ENCODE measurements around the gene CHCHD4.

Gene CHCHD4

DNA sequence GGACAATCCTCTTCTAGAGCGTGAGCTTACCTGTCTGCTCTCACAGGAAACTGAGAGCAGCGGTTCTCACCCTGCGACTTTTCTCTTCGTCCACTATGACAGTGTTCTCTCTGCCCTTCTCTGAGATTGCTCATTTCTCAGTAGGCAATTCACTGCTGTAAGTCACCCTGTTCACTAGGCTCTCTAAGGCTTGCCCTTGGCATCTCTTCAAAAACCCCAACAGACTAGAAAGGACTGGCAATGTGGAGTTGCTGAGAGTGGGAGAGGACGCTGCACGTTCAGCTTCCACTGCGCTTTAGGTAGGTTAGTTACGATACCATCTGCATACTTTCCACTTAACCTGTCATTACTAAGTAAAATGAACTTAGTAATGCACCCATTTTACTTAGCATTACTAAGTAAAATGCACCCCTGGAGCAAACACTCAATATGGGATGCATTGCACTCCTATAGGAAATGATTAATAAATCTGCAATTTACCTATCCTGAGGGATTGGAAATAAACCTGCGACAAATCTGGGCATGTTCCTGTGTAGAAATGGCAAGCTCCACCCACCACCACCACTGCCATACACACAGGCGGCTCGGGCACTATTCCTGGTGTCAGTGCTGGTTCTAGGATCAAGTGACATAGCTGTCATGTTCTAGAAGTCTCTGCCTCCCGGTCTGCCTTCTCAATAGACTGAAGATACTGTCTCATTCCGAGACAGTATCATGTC is 32.3 kb upstream of the CHCHD4 start:
- Histone ChIP-seq H3K36me3 (ENCODE audit: control insufficient read depth, low read depth, low read length) (peaks cover 64% of the 10 kb centered on the region), H3K27me3 (ENCODE audit: control insufficient read depth, insufficient read depth, low read length) (no peaks in the 10 kb centered on the region), H3K27ac (ENCODE audit: low read length) (no peak overlapping the region), H3K9ac (ENCODE audit: low read length) (no peak overlapping the region), H3K9me3 (ENCODE audit: control insufficient read depth, low read depth, low read length) (no peaks in the 10 kb centered on the region), H3K4me3 (ENCODE audit: low read length) (no peak overlapping the region), H3K4me1 (ENCODE audit: control insufficient read depth, low read depth, low read length) (no peaks in the 10 kb centered on the region)

DNA sequence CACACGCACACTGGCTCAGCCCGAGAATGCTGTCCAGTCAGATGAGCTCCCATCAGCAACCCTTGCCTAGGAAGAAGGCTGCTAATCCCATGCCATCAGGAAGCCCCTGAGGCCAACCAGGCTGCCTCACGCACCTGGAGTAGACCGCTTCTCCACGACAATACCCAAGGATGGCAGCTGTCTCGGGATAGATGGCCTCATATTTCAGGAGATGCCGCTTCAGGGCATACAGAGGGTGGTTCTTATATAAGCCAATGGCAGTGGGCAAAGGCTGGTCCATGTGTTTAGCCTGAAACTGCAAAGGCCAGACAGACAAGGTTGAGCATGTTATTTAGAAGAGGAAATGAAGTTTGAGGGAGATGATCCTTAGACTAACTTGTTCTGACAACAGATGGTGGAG is 31.5 kb upstream of the CHCHD4 start:
- H3K4me3 ChIP-seq (ENCODE audit: low read length) = no peak overlapping the region
- no peak overlapping the region for H3K27ac ChIP-seq (ENCODE audit: low read length)
- H3K9ac ChIP-seq (ENCODE audit: low read length) = no peak overlapping the region
- no peaks in the 10 kb centered on the region for H3K4me1 ChIP-seq (ENCODE audit: control insufficient read depth, low read depth, low read length)
- H3K9me3 ChIP-seq (ENCODE audit: control insufficient read depth, low read depth, low read length) = no peaks in the 10 kb centered on the region
- peaks cover 60% of the 10 kb centered on the region for H3K36me3 ChIP-seq (ENCODE audit: control insufficient read depth, low read depth, low read length)
- no peaks in the 10 kb centered on the region for H3K27me3 ChIP-seq (ENCODE audit: control insufficient read depth, insufficient read depth, low read length)

DNA sequence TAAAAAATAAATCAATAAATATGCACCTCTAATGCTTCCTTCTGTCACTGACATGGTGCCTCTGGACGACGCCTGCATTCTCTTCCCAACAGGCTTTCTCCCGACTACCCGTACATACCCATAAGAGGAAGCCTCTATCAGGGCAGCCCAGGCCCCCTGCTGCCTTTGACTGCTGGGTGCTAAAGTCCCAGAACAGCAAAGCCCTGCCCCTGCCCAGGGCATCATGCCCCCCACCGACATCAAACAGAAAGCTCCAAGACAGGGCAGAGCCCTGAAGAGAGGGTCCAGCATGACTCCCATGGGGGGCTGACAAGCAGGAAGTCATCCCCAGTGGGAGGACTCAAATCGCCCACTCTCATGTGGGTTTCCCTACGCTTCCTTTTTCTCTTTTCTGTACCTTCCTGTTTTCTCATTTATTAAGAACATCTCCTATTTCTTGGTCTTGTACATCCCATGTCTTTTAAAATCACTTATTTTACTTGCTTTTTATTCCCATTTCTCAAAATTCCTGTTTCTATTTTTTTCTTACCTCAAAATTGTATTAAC is 30.3 kb upstream of the CHCHD4 start:
- peaks cover 48% of the 10 kb centered on the region for H3K36me3 ChIP-seq (ENCODE audit: control insufficient read depth, low read depth, low read length)
- no peak overlapping the region for H3K9ac ChIP-seq (ENCODE audit: low read length)
- no peaks in the 10 kb centered on the region for H3K27me3 ChIP-seq (ENCODE audit: control insufficient read depth, insufficient read depth, low read length)
- no peak overlapping the region for H3K27ac ChIP-seq (ENCODE audit: low read length)
- H3K4me3 ChIP-seq (ENCODE audit: low read length) = no peak overlapping the region
- no peaks in the 10 kb centered on the region for H3K4me1 ChIP-seq (ENCODE audit: control insufficient read depth, low read depth, low read length)
- no peaks in the 10 kb centered on the region for H3K9me3 ChIP-seq (ENCODE audit: control insufficient read depth, low read depth, low read length)

DNA sequence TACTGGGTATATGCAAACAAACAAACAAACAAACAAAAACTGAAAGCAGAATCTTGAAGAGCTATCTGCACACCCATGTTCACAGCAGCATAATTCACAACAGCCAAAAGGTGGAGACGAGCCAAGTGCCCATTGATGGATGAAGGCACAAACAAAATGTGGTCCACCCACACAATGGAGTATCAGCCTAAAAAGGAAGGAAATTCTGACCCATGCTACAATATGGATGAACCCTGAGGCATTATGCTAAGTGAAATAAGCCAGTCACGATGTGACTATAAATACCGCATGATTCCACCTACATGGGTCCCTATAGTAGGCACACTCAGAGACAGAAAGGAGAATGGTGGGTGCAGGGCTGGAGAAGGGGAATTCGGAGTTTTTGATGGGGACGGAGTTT is 29.6 kb upstream of the CHCHD4 start:
- no peaks in the 10 kb centered on the region for H3K4me1 ChIP-seq (ENCODE audit: control insufficient read depth, low read depth, low read length)
- H3K9me3 ChIP-seq (ENCODE audit: control insufficient read depth, low read depth, low read length) = no peaks in the 10 kb centered on the region
- H3K27me3 ChIP-seq (ENCODE audit: control insufficient read depth, insufficient read depth, low read length) = no peaks in the 10 kb centered on the region
- H3K9ac ChIP-seq (ENCODE audit: low read length) = no peak overlapping the region
- H3K27ac ChIP-seq (ENCODE audit: low read length) = no peak overlapping the region
- H3K36me3 ChIP-seq (ENCODE audit: control insufficient read depth, low read depth, low read length) = peaks cover 42% of the 10 kb centered on the region
- H3K4me3 ChIP-seq (ENCODE audit: low read length) = no peak overlapping the region

DNA sequence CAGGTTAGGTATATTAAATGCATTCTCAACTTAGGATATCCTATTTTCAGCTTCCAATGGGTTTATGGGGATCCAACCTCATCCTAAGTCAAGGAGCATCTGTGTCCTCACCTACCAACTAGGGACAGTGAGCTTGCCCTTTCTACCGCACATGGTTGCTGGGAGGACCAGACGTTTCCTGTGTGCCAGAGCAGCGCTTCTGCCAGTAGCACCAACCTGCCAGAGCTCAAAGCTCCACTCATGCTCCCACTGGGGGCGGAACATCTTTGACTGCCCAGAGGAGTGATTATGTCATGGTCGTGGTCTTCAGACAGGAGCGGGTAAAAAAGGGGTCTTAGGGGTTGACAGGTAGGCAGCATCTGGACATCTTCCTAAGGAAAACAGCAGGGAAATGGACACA is 29.0 kb upstream of the CHCHD4 start:
- no peaks in the 10 kb centered on the region for H3K4me1 ChIP-seq (ENCODE audit: control insufficient read depth, low read depth, low read length)
- no peaks in the 10 kb centered on the region for H3K27me3 ChIP-seq (ENCODE audit: control insufficient read depth, insufficient read depth, low read length)
- no peak overlapping the region for H3K4me3 ChIP-seq (ENCODE audit: low read length)
- no peak overlapping the region for H3K9ac ChIP-seq (ENCODE audit: low read length)
- H3K27ac ChIP-seq (ENCODE audit: low read length) = no peak overlapping the region
- peaks cover 35% of the 10 kb centered on the region for H3K36me3 ChIP-seq (ENCODE audit: control insufficient read depth, low read depth, low read length)
- H3K9me3 ChIP-seq (ENCODE audit: control insufficient read depth, low read depth, low read length) = no peaks in the 10 kb centered on the region

DNA sequence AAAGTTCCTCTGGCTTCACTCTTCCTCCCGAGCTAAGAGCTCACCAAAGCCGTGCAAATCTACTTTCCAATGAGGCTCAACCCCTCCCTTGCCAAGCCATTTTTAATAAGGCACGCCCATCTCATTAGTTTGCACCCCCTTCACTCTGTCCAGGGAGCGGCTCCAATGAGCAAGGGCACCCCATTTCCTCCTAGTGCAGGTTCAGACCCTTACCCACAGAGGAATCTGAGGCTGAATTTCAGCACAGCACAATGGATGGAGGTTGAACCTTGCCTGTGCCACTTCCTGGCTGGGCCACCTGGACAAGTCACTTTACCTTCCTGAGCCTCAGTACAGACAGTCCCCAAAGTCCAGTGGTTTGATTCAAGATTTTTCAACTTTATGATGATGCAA is 28.3 kb upstream of the CHCHD4 start:
- Histone ChIP-seq H3K9ac (ENCODE audit: low read length) (no peak overlapping the region), H3K27ac (ENCODE audit: low read length) (no peak overlapping the region), H3K27me3 (ENCODE audit: control insufficient read depth, insufficient read depth, low read length) (no peaks in the 10 kb centered on the region), H3K4me1 (ENCODE audit: control insufficient read depth, low read depth, low read length) (peaks cover 3% of the 10 kb centered on the region), H3K9me3 (ENCODE audit: control insufficient read depth, low read depth, low read length) (no peaks in the 10 kb centered on the region), H3K4me3 (ENCODE audit: low read length) (no peak overlapping the region), H3K36me3 (ENCODE audit: control insufficient read depth, low read depth, low read length) (peaks cover 28% of the 10 kb centered on the region)

DNA sequence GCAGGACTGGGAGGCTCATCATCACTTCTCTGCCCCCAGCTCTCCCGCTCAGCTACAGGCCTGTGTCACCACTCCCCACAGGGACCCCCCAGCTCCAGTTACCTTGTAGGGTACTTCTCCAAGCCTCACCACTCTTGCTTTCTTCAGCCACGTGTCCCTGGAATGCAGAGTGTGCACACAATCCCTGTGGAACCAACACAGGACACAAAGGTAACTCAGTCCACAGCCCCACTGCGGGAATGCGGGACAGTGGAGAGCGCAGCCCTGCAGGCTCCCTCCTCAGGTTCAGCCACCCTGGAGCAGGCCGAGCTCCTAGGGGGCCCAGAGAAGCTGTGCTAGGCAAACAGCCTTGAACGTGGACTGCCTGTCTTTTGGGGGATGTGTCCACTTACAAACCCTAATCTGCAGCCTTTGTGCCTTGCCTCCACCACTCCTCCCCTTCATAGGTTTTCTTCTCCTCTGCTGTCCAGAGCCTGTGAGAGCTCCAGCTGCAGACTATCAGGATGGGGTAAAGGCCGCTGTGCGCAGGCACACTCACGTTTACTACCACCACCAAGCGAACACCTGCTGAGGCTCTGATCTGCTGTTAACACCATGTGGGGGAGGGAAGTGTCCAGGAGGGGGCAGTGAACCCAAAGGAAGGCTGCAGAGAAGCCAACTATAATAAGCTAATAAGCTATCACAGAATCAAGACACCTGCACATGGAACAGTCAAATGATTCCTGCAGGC is 27.7 kb upstream of the CHCHD4 start:
- H3K9me3 ChIP-seq (ENCODE audit: control insufficient read depth, low read depth, low read length) = no peaks in the 10 kb centered on the region
- H3K27ac ChIP-seq (ENCODE audit: low read length) = no peak overlapping the region
- peaks cover 3% of the 10 kb centered on the region for H3K4me1 ChIP-seq (ENCODE audit: control insufficient read depth, low read depth, low read length)
- H3K36me3 ChIP-seq (ENCODE audit: control insufficient read depth, low read depth, low read length) = peaks cover 23% of the 10 kb centered on the region
- no peak overlapping the region for H3K9ac ChIP-seq (ENCODE audit: low read length)
- H3K27me3 ChIP-seq (ENCODE audit: control insufficient read depth, insufficient read depth, low read length) = no peaks in the 10 kb centered on the region
- H3K4me3 ChIP-seq (ENCODE audit: low read length) = no peak overlapping the region

DNA sequence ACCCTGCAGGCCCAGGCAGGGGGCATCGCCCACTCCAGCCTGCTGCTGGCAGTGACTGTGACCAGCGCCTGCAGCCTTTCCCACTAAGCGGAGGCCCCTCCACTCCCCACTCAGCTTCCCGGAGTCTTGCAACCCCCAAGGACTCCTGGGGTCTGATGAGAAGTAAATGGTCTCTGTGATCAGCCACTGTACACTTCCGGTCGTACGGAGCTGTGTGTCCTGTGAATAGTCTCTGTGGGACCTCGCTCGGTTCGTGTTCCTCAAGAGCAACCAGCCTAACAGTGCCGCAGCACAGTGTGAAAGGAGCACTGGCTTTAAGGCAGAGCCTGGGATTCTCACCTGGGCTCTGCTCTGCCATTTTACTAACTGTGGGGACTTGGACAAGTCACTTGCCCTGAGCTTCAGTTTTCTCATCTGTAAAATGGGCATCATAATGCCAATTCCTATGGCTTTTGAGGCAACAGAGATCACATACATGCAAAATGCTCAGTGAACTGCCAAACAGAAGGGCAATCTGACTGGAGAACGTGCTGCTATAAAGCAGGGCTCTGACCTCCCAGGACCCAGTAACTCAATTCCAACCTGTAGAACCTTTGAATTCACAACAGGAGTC is 26.9 kb upstream of the CHCHD4 start:
- peaks cover 3% of the 10 kb centered on the region for H3K4me1 ChIP-seq (ENCODE audit: control insufficient read depth, low read depth, low read length)
- no peaks in the 10 kb centered on the region for H3K27me3 ChIP-seq (ENCODE audit: control insufficient read depth, insufficient read depth, low read length)
- H3K9me3 ChIP-seq (ENCODE audit: control insufficient read depth, low read depth, low read length) = no peaks in the 10 kb centered on the region
- H3K9ac ChIP-seq (ENCODE audit: low read length) = no peak overlapping the region
- peaks cover 21% of the 10 kb centered on the region for H3K36me3 ChIP-seq (ENCODE audit: control insufficient read depth, low read depth, low read length)
- no peak overlapping the region for H3K27ac ChIP-seq (ENCODE audit: low read length)
- H3K4me3 ChIP-seq (ENCODE audit: low read length) = no peak overlapping the region

DNA sequence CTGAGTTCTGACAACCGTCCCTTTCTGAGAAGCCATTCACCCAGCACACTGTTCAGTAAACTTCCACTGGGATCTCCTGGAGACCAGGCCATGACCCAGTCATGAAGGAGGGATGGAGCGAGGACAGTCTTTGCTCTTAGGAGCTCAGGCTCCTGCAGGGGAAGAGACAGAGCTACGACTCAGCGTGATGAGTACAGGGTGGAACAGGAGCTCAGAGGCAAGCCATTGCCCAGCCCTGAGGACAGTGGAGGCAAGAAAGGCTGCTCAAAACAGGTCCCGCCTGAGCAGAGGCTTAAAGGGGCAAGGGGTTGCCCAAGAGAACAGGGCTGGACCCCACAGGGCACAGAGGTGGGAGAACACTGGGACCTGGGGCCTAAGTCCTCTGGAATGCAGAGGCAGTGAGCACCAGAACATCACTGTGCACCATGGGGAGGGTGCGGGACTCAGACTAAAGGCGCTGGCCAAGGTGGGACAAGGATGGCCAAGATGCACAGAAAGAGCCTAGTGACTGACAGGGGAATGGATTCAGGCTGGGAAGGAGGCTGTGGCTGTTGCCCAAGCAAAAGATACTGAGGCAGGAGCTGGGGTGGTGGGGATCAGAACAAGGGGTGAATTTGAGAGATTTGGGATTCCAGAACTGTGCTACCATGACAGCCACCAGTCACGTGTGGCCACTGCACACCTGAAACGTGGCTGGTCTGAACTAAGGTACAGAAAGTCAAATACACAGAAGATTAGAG is 26.0 kb upstream of the CHCHD4 start:
- peaks cover 3% of the 10 kb centered on the region for H3K4me1 ChIP-seq (ENCODE audit: control insufficient read depth, low read depth, low read length)
- no peak overlapping the region for H3K9ac ChIP-seq (ENCODE audit: low read length)
- no peak overlapping the region for H3K27ac ChIP-seq (ENCODE audit: low read length)
- no peak overlapping the region for H3K4me3 ChIP-seq (ENCODE audit: low read length)
- no peaks in the 10 kb centered on the region for H3K9me3 ChIP-seq (ENCODE audit: control insufficient read depth, low read depth, low read length)
- H3K27me3 ChIP-seq (ENCODE audit: control insufficient read depth, insufficient read depth, low read length) = no peaks in the 10 kb centered on the region
- H3K36me3 ChIP-seq (ENCODE audit: control insufficient read depth, low read depth, low read length) = peaks cover 16% of the 10 kb centered on the region

DNA sequence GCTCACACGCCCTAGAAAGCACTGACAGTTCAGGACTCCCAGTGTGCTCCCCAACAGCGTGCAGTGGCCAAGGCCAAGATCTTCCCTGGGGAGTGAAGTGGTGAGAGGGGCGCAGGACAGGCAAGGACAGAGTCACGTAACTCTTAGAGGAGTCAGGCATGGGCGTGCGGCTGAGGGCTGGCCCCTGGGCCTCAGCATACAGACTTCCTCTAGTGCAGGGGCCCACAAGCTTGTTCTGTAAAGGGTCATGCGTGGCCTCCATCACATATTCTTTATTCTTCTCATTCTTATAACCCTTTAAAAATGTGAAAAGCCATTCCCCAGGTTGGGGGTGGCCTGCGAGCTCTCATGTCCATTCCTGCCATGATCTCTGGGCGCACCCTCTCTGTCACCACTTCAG is 25.4 kb upstream of the CHCHD4 start:
- Histone ChIP-seq H3K9ac (ENCODE audit: low read length) (no peak overlapping the region), H3K27me3 (ENCODE audit: control insufficient read depth, insufficient read depth, low read length) (no peaks in the 10 kb centered on the region), H3K4me1 (ENCODE audit: control insufficient read depth, low read depth, low read length) (peaks cover 3% of the 10 kb centered on the region), H3K27ac (ENCODE audit: low read length) (no peak overlapping the region), H3K36me3 (ENCODE audit: control insufficient read depth, low read depth, low read length) (peaks cover 19% of the 10 kb centered on the region), H3K4me3 (ENCODE audit: low read length) (no peak overlapping the region), H3K9me3 (ENCODE audit: control insufficient read depth, low read depth, low read length) (no peaks in the 10 kb centered on the region)

Measured in iPS-18a (cell line).